NK-92 treated with Interleukin-12 subunit alpha and Interleukin-12 subunit beta, amount 100 ng/mL, for 24 hours (cell line): ENCODE measurements around the gene TWIST2.

Experiments used
- DNase-seq: peaks from one replicate; lab custom pipeline; 2025; lab: John Stamatoyannopoulos, UW

TWIST2 gene

DNA sequence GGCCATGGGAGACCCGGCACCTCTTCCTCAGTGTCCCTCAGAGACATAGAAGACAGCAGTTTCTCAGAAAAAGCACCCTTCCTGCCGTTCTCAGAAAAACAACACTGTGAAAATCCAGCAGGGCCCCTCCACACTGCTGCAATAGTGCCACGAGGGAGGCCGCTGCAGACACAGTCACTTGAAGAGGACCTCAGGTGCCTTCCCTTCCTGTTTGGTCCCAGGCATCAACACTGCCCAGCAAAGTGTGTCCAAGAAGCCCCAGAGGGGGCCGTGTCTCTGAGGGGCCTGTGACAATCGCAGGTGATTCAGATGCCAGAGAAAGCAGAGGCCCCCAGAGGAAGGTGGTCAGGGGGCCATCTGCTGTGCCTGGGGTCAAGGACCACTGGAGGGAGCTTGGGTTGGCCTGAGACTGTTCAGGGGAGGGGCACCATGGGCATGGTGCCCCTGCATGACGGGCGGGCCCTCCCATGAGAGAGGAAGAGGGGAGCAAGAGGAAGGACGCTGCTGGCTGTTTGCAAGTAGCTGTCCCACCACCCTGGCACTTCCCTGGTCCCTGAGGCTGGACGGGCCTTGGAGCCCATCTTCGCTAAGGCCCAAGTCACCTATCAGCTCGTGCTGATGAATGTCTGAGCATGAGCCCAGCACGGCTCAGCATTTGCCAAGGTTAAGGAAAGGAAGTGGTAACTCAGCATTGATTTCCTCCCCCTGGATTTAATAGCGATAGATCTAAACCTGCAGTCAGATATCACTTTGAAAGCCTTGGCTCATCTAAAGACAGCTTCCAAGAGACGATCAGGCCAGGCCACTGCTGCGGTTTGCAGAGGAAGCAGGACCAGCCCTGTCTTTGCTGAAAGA lies 9.1 kb downstream of the TWIST2 start:
- DNase-seq, result no peak

DNA sequence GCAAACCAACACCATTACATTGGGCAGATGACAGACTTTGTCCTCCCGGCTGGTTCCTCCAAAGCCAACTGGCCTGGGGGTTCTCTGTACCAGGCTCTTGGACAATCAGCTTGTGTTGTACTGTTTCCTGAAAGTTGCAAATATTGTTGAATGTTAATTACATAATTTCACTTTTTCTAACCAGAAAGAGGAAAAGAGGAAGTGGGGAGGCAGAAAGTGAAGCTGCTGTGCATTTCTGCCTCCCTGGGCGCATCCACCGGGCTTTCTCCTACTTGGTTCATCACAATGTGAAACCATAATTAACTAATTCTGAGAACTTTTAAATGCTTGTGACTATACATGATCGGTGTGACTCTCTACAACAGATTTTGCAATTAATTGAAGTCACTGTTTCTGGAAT lies 10.1 kb downstream of the TWIST2 start:
- DNase-seq, result no peak

DNA sequence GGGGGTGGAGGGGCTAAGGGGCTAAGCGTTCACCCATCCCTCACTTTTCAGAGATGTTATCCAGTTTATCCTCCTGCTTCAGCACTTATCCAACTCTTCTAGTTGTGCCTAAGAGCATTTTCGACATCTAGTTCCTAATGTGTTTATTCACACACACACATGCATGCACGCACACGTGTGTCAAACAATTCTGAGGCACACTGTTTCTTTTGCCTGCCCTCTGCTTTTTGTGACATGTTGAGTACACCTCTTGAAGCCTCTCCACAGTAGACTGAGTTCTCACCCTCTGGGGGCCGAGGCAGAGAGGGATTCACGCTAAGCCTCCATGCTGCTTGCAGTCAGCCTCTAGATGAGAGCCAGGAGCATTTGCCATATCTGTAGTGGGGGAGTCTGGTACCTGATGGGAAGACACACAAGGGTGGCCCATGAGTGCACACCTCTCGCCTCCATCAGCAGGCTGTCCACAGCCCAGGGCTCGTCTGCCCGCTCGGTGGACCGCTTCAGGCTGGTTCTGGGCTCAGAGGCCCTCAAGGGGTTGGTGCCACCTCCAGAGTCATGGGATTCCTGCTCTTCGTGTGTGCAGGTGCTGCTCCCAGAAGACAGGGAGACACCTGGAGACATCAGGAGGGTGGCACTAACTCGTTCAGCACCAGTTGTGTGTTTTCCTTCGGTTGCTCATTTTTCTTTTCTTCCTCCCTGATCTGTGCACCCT lies 11.9 kb downstream of the TWIST2 start:
- DNase-seq, result no peak

DNA sequence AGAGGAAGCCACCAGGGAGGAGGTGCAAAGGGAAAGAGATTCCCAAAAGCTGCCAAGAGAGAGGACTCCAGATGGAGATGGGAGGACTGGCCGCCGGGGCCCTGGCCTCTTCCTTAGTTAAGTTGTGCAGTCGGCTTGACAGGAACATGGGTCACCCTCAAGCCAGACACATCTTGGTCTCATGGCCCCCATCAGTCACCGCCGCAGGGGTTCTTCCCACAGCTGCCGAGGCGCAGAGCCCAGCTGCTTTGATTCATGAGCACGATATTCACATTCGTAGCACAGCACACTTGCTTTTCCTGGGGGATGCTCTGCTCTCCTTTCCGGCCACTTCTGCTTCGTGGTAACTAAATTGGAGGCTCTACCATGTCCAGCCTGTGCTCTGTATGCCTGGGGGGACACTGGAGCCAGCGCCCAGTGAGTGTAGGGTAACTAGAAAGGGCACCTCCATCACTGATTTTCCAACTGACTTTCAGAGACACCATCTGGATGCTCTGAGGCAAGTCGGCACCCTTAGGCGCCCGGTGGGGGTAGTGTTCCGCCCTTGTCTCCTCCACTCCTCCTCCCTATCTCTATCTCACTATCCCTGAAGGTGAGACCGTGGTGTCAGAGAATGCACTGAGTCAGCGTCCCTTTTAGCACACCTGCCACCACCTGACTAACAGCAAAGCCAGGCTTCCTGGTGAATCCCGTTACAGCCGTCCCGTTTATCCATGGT lies 13.3 kb downstream of the TWIST2 start:
- no peak for DNase-seq

DNA sequence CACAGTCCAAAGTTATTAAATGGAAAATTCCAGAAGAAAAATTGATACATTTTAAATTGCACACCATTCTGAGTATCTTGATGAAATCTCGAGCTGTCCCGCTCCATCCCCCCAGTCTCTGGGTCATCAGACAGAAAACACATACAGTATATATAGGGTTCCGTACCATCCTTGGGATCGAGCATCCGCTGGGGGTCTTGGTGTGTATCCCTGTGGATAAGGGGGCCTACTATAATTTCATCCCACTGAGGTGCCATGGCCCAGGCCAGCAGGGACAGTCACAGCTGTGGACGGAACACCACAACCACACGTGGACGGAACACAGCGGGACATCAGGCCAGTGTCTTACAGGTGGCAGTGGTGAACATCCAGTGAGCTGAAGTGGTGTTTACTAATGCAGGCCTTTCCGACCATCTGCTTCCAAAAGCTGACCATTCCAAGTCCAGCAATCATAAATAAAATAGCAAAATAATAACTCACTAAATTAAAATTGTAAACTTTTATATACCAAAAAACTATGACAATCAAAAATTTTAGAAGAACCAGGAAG lies 14.0 kb downstream of the TWIST2 start:
- no peak for DNase-seq

DNA sequence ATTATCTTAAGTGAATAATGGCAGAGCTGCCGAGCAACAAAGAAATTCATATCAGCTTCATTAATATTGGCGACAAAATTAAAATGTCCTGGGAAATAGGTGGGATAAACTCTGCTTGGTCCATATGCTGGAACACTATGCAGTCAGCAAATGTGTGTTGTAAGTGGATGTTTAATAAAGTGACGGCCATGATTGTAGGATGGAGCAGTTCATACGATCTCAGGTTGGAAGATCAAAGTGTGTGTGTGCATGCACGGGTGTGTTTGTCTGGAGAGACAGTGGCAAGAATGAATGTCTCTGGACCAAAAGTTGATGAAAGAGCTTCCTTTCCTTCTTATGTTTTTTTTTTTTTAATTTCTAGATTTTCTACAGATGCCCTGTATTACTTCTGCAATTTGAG lies 14.8 kb downstream of the TWIST2 start:
- DNase-seq, result no peak

DNA sequence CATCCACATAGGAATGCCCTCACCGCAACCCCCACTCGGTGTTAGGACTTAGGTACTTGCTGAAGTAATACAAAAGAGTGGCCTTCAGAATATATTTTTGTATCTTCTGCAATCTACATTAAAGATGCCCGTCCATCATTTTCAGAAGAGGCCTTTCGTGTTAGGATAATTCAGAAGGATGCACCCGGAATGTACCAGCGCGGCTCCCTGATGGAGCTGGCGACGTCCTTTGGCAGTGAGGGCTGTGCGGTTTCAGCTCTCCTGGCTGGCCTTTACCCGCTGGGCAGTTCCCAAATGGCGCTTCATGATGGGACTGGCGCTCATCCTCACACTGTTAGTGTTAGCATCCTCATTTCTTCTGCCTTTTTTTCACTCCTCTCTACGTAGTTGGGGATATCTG lies 15.3 kb downstream of the TWIST2 start:
- DNase-seq, result no peak

DNA sequence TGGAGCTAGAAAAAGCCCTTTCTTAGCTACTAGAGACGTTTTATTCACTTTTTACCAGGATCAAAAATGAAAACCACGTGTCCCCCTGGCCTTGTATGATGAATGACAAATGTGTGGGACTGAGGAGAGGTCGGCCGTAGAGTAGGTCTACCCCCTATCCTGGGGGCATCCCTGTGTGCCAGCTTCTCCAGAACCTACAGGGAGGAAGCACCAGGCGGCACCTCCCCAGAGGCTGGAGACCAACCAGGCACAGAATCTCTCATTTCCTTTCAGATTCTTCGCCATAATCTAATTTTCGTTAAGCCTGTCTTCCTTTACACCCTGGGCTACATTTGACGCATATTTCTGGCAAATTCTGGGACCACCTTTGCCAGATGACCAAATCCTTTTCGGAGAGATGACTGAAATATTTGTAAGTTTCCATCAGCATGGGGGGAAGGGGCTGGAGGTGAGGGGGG lies 15.9 kb downstream of the TWIST2 start:
- no peak for DNase-seq

DNA sequence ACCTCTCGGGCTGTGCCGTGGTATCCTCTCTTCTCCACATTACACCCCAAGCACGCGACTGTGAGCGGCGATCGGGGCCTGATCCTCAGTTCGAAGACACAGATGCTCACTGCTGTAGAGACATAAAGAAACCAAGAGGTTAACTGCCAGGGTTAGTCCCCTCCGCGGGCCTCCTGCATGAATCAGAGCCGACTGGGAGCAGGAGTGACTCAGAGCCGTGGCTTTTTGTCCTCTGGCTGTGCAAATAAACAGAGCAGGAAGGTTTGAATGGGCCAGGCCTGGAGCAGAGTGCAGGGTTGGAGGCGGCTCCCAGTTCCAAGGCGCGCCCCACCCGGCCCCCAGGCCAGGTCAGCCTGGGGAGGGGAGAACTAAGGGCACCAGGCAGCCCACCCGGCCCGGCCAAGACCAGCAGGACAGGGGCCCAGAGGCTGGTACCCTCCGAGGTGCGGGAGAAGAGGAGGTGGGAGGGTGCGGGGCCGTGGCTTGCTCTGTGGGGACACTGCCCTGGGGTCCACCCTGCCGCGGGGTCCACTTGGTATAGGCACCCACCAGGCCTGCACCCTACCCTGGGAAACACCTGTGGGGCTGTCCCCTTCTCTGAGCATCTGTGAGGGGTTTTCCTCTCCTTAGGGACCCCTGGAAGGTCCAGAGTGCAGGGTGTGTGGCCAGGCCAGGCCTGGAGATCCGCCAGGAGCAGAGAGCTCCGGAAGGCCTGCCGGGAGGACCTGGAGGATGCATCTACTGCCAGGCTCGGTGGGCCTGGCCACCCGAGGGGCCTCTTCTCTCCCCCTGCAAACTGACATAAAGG lies 16.5 kb downstream of the TWIST2 start:
- peak; percentile 19 for DNase-seq

DNA sequence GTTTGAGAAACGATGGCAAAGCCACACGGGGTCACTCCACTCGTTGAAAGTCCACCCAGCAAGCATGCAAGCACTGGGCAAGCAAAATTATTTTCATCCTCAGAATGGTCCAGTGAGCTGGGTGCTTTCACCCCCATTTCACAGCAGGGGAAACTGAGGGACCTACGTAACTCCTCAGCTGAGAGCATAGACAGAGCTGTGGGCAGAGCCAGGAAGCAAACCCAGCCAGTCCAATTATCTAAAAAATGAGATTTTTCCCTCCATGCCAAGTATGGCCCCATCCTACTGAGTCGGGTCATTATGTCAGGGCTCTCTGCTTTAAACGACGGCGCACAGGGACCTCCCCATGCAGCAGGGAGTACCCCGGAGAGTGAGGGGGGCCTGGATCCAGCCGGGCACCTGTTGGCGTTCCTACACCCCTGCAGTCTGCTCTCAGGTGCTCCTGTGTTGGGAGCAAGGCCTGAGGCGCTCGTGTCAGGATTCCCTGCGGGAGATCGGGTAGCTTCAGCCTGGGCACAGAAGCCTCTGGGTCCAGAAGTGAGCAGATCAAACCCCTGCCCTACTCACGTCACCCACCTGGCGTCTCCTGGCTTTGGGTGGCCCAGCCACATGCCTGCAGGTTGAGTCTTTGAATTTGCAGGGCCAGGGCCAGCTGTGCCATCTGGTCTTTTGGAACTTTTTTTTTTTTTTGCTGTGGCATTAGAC lies 17.3 kb downstream of the TWIST2 start:
- DNase-seq, result no peak

DNA sequence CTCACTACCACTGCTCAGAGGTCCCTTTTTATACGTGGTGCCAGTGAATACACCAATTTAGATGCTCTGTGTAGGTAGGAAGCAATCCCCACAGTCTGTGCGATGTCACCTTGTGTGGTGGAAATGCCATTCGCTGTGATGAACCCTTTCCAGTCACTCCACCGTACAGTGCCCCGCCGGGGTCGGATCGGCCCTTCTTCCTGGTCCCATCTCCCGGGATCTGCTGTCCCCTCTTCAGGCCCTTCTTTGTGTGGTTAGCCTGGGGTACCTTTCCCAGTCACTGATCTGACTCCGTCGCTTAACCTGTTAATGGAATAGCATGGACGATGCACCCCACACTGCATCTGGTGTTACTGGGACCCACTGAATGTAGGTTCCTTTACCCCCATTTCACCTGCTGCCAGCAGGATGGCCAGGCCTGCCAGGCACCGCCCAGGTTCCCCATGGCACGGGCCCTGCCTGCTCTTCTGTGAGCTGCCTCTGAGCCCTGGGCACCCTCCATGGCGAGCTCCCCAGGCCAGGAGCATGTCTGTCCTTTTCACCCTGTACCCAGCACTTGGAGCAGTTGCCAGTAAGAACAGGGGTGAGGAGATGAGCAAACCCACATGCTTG lies 18.0 kb downstream of the TWIST2 start:
- no peak for DNase-seq

DNA sequence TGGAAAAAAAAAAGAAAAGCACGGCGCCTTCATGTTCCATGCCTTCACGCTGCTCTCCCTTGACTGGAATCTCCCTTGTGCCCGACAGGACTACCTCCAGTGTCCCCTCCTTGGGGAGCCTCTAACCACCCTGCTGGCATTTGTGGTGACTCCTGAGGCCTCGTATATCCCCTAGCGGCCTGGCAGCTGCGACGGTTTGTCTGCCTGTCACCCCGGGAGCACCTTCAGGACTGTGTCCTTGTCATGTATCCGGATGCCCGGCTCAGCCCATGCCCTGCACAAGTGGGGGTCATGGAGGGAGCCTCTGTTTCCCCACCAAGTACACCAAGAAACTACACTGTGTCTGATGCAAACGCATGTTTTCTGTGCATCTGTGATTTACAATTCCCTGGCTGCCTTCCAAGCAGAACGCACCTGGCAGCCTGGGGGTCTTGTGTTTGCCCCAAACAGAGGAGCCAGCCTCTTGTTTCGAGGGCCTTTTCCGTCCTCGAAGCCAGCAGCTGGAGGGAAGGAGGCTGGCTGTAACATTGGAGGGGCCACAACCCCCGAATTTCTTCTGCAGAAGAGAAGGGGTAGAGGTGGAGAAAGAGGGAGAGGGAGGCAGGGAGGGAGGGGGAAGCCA lies 18.9 kb downstream of the TWIST2 start:
- DNase-seq, result no peak

DNA sequence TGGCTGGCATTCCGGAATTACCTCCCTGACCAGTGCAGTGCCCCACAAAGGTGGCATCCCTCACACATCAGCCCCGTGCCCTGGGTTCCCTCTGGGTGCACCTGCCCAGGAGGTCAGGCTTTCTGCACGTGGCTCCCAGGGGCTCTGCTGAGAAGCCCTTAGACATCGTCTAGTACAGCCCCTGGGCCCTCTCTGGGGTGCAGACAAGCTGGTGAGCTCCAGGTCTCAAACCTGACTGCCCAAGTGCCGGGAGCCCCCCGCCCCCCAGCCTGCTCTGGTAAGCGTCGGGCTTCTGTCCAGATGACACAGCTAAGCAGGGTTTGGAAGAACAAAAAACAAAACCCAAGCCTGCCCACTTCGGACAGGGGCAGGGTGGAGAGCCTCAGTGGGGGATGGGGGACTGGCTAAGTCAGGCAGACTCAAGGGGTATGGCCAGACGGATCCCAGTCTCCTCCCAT lies 20.2 kb downstream of the TWIST2 start:
- DNase-seq, result no peak

DNA sequence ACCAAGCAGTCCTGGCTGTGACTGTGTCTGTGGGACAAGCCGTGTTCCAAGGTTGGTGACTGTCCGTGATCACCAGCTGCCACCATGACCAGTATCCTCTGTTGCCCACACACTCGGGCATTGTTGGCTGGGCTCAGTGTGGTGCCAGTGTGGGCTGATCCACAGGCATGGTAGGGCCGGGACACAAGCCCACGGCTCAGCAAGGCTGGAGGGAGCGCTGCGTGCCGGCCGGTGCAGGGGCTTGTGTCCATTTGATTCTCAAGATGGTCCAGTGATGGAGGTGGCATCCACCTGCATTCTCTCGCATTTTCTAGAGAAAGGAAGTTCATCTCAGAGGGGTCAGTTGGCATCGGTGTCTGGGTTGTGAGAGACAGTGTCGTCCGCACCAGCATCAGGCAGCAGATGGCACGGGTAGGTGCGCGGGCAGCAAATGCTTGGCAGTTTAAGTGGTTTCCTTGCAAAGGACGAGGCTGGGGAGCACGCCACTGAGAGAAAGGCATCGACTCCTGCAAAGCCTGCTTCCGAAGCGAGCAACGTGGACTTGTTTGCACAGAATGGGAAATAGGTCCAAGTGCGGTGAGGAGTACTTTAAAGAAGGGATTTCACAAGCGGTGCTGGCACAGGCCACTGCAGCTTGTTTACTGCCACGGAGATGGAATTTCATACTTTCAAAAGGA lies 20.9 kb downstream of the TWIST2 start:
- DNase-seq, result no peak

DNA sequence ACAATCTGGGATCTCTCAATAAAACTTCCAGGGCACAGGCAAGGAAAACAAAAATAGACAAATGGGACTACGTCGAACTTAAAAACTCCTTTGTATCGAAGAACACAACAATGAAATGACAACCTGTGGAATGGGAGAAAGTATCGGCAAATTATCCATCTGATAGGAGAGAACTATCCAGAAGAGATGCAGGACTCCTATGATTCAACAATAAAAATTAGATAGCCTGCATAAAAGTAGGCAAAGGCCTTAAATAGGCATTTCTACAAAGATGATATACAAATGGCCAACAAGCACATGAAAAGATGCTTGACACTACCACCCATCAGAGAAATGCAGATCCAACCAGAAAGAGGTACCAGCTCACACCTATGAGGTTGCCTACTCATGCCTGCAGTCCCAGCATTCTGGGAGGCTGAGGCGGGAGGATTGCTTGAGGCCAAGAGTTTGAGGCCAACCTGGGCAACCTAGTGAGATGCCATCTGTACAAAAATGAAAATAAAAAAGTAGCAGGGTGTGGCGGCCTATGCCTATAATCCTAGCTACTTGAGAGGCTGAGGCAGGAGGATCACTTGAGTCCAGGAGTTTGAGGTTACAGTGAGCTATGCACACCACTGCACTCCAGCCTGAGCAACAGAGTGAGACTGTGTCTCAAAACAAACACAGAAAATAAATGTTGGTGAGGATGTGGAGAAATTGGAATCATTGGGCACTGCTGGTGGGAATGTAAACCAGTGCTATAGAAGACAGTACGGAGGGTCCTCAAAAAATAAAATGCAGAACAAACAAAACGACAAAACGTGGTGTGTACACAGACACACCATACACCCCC lies 21.6 kb downstream of the TWIST2 start:
- no peak for DNase-seq

DNA sequence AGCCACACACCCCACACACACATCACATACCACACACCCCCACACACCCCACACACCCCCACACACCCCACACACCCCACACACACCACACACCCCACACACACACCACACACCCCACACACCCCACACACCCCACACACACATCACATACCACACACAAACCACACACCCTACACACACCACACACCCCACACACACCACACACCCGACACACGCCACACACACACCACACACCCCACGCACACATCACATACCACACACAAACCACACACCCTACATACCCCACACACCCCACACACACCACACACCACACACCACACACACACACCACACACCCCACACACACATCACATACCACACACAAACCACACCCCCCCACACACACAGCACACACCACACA lies 22.4 kb downstream of the TWIST2 start:
- no peak for DNase-seq

DNA sequence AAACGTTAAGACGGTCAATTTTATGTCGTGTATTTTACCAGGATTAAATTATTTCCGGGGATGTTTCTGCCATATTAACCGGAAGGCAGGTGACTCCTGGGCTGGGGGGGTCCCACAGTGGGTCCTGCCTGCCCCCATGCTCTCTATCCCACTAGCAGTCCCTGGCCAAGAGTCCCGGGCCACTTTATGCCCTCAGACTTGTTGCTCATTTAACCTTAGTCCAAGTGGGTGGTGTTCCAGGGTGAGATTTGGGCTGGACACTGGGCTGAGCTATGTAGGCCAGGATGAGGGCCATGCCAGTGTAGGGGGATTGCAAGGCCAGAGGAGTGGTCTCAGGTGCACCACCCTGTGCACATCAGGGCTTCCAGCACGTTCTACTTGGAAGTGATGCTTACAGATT lies 24.1 kb downstream of the TWIST2 start:
- DNase-seq, result no peak

DNA sequence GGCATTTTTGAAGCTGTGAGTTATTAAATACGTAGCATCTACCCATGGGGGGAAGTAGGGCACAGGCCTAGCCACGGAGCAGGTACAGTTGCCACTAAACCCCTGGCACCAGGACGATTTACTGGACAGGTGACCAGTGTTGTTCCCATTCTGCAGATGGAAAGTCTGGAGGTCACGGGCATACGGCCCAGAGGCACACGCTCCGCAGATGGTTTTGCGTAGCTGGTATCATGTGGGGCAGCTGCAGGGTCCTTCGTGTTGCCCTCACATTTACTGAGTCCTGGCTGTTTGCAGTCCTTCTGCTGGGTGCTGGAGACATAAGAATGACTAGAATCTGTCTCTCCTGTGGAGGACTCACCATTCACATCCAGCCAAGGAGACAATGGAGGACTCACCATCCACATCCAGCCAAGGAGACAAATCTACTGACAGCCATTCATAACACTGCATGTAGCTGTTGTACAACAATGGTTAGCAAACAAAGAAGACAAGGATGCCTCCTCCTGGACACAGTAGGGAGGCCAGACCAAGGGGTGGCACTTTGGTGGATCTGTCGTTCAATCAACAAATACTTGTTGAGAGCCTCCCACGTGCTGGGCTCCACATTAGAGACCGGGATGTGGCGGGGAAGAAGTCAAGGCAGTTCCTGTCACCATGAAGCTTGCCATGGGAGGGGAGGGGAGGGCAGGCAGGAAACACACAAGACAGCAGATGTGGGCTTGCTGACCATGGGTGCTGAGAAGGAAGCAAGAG lies 24.9 kb downstream of the TWIST2 start:
- DNase-seq, result no peak
